Measurements from ENCODE around the gene PRKCQ. TPM values are rescaled to one million over a fixed set of nuclear protein-coding genes. Genes with fewer than 3 reads are reported as not detected.

Gene PRKCQ
- total RNA-seq, 2 experiments from 2014 or later, result 44.8 to 47.0 TPM

GRCh38 chr10:6558272-6558671, 21.8 kb downstream of the PRKCQ start:
- ChIA-PET CTCF (interaction anchor here (1.1 to 1.7 kb wide), 4 partner anchors 34 to 110 kb away, joined by 3 to 4 read pairs (median 4); no protein-coding TSS in a partner anchor), POLR2A (interaction anchor here (1.0 kb wide), 1 partner anchor 16 kb away, joined by 3 read pairs; no protein-coding TSS in a partner anchor)

DNA sequence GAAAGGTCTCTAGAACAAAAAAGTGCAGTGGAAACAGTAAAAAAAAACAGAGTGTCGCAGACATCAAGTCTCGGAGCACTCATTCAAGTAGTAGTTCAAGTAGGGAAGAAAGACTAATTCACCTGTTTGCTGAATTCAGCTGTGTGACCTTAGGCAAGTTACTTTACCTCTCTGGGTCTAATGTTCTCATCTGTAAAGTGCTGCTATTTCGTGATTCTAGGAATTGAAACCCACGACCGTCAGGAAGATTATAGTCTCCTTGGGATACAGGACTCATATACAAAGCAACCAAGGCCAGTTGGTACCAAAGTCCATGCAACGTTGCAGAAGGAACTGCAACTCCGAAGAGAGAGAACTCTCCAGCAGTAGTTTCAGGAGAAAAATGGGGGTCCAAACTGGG, 26.1 kb downstream of the PRKCQ start:
- POLR2A ChIA-PET, result interaction anchor here (0.7 kb wide), 1 partner anchor 111 kb away, joined by 3 read pairs; no protein-coding TSS in a partner anchor
- CTCF ChIA-PET, result no interaction called here

DNA sequence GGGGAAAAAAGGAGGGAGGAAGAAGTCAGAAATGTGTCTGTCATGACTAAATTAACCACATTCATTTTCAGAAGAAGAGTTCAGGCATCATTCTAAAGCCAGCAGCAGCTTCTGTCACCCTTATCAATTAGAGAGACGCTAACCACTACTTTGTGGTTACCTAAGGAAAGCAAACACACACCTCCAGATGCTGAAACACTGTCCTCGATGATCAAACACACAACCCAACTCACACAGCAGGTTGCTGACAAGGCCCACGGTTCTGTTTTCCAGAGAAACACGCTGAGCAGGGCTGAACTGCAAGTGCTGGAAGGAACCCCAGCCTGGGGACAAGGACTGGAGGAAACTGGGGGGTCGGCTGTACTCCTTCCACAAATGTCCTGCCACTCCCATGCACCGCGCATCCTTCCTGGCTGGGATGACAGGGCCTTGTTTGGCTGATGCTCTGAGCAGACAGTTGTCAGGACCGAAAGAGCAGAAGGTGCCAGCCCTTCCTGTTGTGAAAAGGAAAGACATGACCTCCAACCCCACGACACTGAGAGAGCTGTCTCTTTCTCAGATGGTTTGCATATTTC, 36.6 kb downstream of the PRKCQ start:
- ChIA-PET POLR2A (interaction anchor here (0.8 to 1.9 kb wide), 6 partner anchors 13 to 50 kb away, joined by 3 to 9 read pairs (median 4); no protein-coding TSS in a partner anchor), CTCF (interaction anchor here (0.8 to 2.1 kb wide), 7 partner anchors 11 to 55 kb away, joined by 3 to 8 read pairs (median 4); no protein-coding TSS in a partner anchor)

DNA sequence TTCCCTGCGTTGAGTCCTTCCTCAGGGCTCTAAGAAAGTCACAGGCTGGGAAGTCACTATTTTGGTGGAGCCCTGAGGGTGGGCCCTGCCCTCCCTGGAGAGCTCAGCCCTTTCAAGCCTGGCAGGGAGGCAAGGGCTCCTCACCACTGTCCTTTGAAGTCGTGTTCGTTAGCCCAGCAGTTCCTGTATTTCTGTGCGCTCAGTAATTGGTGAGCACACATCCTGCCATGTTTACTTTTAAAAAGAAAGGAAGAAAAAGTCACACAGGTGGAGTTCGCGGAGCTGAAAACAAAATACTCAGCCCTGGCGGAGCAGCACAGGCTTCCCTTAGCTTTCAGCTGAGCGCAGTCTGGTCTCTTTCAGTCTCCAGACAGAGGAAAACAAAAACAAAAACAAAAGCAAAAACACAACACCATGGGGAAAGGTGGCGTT, 37.1 kb downstream of the PRKCQ start:
- ChIA-PET CTCF (interaction anchor here (0.6 to 2.1 kb wide), 9 partner anchors 10 to 124 kb away, joined by 3 to 8 read pairs (median 4); no protein-coding TSS in a partner anchor), POLR2A (interaction anchor here (1.2 to 1.9 kb wide), 5 partner anchors 13 to 50 kb away, joined by 4 to 9 read pairs (median 4); no protein-coding TSS in a partner anchor)

DNA sequence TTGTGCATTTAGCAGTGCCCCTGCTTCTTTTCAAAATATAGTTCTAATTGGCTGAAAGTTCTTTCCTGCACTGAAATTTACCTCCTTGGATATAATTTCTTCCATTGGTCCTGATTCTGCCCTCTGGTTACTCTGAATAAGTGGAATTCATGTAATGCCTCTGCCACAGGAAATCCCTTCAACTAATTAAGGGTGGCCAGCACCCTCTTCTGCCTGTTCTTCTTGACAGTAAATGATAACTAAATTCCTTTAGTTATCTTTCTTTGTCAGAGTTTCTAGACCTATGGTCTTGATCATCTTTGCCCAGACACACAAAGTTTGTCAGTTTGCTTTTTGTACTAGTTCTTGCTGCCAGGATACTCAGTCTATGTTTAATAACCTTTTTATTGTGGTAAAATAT, 40.2 kb downstream of the PRKCQ start:
- CTCF ChIA-PET, result no interaction called here
- POLR2A ChIA-PET, result no interaction called here

DNA sequence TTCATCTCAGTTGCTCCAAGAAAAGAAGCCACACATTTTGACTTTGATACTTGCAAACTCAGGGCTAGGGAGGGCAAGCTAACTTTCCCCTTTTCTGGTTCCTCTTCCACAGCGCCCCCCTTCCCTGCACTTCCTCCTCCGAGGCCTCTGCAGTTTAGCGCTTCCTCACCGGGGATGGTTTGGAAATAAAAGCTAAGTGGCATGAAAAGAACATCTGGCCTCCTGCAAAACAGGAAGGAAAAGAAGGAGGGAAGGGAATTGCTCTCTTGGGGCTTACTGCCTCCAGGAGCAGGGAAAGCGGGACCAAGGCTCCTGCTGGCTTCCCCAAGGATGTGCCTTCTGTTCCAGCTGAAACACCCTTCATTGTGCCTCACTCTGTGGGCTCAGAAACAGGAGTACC, 42.3 kb downstream of the PRKCQ start:
- ChIA-PET POLR2A (no interaction called here), CTCF (no interaction called here)

DNA sequence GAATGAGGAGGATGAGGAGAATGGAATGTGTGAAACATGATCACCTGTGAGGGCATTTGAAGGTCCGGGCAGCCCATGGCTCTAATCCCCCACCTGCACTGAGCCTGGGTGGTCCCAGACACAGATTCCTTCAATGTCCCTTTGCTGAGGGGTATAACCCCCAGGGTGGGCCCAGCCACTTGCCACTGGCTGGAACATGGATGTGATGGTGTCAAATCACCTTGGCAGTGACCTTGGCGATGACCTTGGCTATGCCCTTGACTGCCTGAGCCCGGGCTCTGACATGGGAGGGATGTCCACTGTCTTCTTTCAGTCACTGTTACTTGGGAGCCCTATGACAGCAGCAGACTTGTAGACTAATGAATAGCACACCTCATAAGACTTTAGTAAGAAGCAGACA, 44.0 kb downstream of the PRKCQ start:
- CTCF ChIA-PET, result no interaction called here
- POLR2A ChIA-PET, result no interaction called here

DNA sequence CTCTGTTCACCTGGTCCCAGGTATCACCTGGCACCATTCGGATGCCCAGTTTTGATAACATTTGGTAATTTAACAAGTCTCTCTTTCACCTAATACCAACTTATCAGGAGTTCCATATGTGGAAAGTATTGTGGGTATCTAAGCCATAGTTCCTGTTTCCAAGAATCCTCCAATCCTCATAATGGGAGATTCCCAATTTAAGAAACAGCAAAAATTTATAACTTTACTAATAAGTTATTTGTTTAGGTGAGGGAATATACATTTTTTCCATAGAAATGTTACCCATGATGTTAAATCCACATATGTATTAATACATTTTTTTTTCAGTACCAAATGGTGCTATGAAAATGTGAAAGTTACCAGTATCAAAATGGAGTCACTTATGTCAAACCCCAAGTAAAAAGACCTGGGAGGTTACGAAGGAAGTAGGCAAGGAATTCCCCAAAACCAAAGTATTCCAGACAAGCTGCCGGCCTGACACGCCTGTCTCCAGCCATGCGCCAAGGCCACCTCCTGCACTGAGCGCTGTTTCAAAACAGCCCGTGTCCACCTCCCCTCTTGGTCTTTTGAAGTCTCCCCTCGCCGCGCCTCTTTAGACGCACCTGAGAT, 44.8 kb downstream of the PRKCQ start:
- ChIA-PET POLR2A (no interaction called here), CTCF (no interaction called here)

DNA sequence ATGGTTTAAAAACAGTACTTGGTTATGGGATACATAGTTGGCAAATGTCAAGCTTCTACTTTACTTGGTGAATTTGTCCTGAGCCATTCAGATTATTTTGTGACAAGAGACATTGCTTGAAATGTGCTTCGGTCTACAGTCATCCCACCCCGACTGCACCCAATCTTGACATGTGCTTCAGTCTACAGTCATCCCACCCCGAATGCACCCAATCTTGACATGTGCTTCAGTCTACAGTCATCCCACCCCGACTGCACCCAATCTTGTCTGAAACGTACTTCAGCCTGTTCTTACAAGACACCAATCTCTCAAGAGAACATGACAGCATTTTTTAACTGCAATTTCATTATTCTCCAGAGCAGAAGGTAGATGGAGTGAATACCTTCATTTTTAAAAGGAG, 47.8 kb downstream of the PRKCQ start:
- ChIA-PET CTCF (interaction anchor here (1.4 to 1.6 kb wide), 2 partner anchors 10 to 31 kb away, joined by 3 to 8 read pairs; no protein-coding TSS in a partner anchor), POLR2A (no interaction called here)

DNA sequence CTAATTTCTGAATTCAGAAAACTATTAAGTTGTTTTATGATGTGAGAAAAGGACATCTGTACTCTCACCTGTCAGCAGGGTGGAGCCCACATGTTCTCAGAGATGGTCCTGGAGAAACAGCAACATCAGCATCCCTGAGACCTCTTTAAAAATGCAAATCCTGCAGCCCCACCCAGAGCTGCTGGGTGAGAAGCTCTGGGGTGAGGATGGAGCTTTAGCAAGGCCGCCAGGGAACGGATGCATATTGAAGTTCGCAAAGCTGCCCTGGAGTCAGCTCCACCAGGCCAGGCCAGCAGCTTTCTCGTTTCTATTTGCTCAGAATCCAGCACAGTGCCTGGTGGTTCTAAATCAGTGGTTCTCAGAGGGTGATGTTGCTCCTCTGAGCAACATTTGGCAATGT, 49.1 kb downstream of the PRKCQ start:
- POLR2A ChIA-PET, result interaction anchor here (0.9 to 1.5 kb wide), 7 partner anchors 11 to 76 kb away, joined by 3 to 9 read pairs (median 5); partner anchors contain the start of gene PRKCQ
- CTCF ChIA-PET, result interaction anchor here (0.6 to 1.9 kb wide), 8 partner anchors 11 to 148 kb away, joined by 3 to 7 read pairs (median 3); no protein-coding TSS in a partner anchor

GRCh38 chr10:6530211-6530840, 49.8 kb downstream of the PRKCQ start:
- ChIA-PET CTCF (interaction anchor here (0.6 to 1.9 kb wide), 7 partner anchors 12 to 148 kb away, joined by 3 to 7 read pairs (median 3); no protein-coding TSS in a partner anchor), POLR2A (interaction anchor here (0.9 to 1.5 kb wide), 8 partner anchors 10 to 77 kb away, joined by 3 to 9 read pairs (median 5); partner anchors contain the start of gene PRKCQ)

DNA sequence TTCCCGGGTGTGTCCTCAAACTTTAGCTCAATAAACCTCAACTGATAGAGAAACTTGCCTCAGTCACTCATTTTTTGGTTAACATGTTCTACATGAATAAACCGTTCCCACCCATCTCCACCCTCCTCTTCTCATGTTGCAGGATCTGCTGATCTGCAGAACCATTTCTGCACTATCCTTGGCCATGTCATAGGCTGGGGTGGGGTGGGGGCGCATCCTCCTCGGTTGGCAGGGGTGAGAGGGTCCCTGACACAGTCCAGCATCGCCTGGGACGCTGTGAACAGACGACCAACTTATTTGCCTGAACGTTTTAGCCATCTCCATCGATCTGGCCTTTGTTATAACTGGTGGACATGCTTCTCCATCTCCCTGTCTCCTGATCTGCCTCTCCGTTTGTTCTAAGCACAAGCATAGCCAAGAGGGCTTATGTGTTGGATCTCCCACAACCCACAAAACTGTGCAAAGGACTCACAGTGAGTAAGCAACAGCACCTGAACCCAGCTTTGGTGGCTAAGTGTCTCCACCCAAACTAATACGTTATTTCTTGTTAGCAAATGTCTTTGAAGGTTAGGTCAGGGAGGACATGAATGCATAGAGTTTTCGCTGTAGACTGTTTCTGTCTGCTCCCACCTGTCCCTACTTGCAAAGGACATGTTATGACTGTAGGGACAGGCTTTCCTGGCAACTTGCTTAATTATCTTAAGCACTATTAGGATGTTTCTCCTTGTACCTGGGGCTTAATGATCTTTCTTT, 51.7 kb downstream of the PRKCQ start:
- ChIA-PET CTCF (interaction anchor here (1.2 kb wide), 1 partner anchor 9 kb away, joined by 5 read pairs; no protein-coding TSS in a partner anchor), POLR2A (no interaction called here)

GRCh38 chr10:6525599-6526165, 54.4 kb downstream of the PRKCQ start:
- POLR2A ChIA-PET, result no interaction called here
- CTCF ChIA-PET, result no interaction called here

- ChIA-PET POLR2A (no interaction called here), CTCF (no interaction called here)
Observed at GRCh38 chr10:6522230-6522629, 57.8 kb downstream of the PRKCQ start.

DNA sequence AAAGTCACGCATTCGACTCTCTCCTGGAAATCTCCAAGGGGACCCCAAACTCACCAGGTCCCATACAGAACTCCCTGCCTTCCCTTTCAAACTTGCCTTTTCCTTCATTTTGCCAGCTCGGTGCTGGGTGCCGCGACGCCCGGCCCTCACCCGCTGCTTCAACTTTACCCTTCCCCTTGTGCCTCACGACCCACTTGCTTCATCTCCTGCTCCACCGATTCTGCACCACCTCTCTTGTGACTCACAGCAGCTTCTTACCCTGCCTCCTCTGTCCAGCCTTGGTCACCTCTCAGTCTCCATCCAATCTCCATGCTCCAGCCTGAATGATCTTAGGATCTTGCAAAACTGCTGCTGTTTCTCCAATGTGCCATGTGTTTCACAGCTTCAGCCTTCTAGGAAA, 59.9 kb downstream of the PRKCQ start:
- CTCF ChIA-PET, result interaction anchor here (1.1 to 1.7 kb wide), 3 partner anchors 9 to 56 kb away, joined by 3 to 5 read pairs (median 5); no protein-coding TSS in a partner anchor
- POLR2A ChIA-PET, result interaction anchor here (1.6 kb wide), 1 partner anchor 10 kb away, joined by 6 read pairs; no protein-coding TSS in a partner anchor

DNA sequence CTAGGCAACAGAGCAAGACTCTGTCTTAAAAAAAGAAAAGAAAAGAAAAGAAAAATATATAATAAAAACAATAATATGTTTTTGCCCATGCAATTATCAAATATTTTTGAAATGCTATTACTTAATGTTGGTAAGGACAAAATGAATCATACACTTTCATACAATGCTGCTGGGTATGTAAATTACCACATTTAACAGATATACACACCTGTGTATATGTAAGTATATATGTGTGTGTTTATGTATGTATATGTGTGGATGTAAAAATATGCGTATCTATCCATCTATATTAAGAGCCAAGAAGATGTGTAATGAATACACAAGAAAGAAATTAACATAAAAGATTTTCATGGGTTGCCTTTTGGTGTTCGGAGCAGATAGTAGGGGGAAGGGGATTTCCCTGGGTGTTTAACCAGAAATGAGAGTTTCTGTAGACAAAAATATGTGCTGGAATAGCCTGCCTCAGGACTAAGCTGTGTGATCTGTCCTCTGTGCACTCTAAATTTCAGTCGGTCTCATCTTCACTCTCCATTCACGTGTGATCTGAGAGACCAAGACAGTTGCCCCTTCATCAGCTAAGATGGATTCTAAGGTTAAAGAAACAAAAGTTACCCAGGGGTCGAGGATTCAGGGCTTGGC, 61.2 kb downstream of the PRKCQ start:
- ChIA-PET POLR2A (no interaction called here), CTCF (interaction anchor here (1.3 to 1.7 kb wide), 2 partner anchors 10 to 55 kb away, joined by 3 to 5 read pairs; no protein-coding TSS in a partner anchor)

DNA sequence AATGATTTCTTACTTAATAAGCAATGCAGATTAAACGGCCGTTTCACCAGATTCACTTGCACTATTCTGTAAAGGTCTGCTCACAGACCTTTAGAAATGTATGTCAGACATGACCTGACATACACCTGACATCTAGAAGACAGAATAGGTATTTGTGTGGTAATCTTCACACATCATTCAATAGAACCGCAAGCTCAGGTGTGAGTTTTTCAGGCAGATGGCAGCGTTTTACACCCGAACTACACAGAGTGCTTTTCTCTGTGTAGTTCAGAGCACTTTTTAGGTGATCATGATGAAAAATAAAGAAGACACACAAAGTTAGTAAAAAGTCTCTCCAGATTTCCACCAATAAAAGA, 63.2 kb downstream of the PRKCQ start:
- POLR2A ChIA-PET, result interaction anchor here (0.5 kb wide), 1 partner anchor 32 kb away, joined by 3 read pairs; no protein-coding TSS in a partner anchor
- CTCF ChIA-PET, result interaction anchor here (0.5 kb wide), 1 partner anchor 71 kb away, joined by 3 read pairs; no protein-coding TSS in a partner anchor

- ChIA-PET POLR2A (no interaction called here), CTCF (no interaction called here)
Observed at GRCh38 chr10:6516281-6516928, 63.7 kb downstream of the PRKCQ start.

Measured in activated CD8-positive, alpha-beta memory T cell treated with anti-CD3 and anti-CD28 coated beads for 36 hours (primary cell).